NB4 (cell line): ENCODE measurements around the gene UPF3A.

Experiments
- DNase-seq: peaks from one replicate; pipeline ENCODE4 v3.0.0; 2010; ENCODE audit warnings: low read depth
- H3K4me3 ChIP-seq: one replicate; pipeline ENCODE4 v1.5.1; 2011; ENCODE audit warnings: mild to moderate bottlenecking, low read depth, low read length, moderate library complexity
- MYC ChIP-seq: IDR thresholded peaks from 2 replicates; pipeline ENCODE4 v1.6.1; 2011; ENCODE audit warnings: low read depth, low read length
- POLR2A ChIP-seq: IDR thresholded peaks from 2 replicates; pipeline ENCODE4 v1.6.1; 2011; ENCODE audit warnings: mild to moderate bottlenecking; ENCODE audit not compliant: insufficient read length; ENCODE audit errors: extremely low read depth
- TF ChIP-seq, protein P1 (sequence below): IDR thresholded peaks from 2 replicates; pipeline ENCODE4 v1.6.1; 2011; ENCODE audit warnings: low read depth, low read length
- TF ChIP-seq, protein P2 (sequence below): IDR thresholded peaks from one replicate; pipeline ENCODE4 v1.5.1; 2012; ENCODE audit warnings: low read depth, low read length

UPF3A gene

DNA sequence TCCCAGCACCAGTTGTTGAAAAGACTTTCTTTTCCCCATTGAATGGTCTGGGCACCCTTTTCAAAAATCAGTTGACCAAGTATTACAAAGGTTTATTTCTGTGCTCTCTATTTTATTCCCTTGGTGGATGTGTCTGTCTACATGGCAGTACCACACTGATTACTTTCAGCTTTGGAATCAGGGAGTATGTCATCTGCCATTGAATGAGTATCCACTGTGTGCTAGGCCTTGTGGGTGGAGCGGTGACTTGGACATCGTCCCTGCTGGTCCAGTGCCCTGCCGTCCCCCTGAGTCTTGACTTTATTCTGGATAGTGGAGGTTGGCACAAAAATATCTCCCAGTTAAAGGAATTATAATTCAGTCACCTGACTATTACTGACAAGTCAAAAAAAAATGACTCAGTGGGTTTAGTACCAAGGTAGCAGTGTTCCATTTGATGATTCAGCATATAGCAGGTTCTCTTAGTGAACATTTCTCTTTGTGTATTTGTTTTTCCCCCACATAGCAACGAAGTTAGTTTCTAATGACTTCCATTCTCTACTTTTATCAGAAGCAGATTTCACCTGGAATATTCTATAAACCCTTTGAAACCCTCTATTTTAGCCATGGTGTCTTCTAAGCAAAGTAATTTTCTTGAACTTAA, 3.9 kb downstream of the UPF3A start:
- no peak overlapping the region for H3K4me3 ChIP-seq
- no peak for TF ChIP-seq MYC
- TF ChIP-seq, protein P1, sequence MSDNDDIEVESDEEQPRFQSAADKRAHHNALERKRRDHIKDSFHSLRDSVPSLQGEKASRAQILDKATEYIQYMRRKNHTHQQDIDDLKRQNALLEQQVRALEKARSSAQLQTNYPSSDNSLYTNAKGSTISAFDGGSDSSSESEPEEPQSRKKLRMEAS = no peak
- TF ChIP-seq, protein P2, sequence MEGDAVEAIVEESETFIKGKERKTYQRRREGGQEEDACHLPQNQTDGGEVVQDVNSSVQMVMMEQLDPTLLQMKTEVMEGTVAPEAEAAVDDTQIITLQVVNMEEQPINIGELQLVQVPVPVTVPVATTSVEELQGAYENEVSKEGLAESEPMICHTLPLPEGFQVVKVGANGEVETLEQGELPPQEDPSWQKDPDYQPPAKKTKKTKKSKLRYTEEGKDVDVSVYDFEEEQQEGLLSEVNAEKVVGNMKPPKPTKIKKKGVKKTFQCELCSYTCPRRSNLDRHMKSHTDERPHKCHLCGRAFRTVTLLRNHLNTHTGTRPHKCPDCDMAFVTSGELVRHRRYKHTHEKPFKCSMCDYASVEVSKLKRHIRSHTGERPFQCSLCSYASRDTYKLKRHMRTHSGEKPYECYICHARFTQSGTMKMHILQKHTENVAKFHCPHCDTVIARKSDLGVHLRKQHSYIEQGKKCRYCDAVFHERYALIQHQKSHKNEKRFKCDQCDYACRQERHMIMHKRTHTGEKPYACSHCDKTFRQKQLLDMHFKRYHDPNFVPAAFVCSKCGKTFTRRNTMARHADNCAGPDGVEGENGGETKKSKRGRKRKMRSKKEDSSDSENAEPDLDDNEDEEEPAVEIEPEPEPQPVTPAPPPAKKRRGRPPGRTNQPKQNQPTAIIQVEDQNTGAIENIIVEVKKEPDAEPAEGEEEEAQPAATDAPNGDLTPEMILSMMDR = no peak
- TF ChIP-seq POLR2A = no peak
- no peak for DNase-seq

DNA sequence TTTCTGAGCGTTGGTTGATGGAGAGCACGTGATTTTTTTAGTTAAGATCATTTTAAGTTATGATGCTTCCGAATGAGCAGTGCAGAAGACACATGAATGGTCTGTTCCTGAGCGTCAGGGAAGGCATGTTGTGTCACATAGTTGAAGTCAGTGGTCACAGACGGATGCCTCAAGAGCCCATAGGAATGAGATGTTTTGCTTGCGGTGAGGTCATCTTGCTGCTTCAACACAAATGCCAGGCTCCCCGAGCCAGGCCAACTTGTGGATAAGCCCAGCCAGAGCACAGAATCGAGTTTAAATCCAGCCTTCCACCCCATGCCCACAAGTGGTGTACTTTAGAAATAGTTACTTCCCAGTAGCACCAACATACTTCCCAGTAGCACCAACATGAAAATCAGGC, 5.4 kb downstream of the UPF3A start:
- TF ChIP-seq, protein P1 = no peak
- TF ChIP-seq POLR2A (no peak), MYC (no peak)
- TF ChIP-seq, protein P2 = no peak
- no peak overlapping the region for H3K4me3 ChIP-seq
- DNase-seq = no peak

DNA sequence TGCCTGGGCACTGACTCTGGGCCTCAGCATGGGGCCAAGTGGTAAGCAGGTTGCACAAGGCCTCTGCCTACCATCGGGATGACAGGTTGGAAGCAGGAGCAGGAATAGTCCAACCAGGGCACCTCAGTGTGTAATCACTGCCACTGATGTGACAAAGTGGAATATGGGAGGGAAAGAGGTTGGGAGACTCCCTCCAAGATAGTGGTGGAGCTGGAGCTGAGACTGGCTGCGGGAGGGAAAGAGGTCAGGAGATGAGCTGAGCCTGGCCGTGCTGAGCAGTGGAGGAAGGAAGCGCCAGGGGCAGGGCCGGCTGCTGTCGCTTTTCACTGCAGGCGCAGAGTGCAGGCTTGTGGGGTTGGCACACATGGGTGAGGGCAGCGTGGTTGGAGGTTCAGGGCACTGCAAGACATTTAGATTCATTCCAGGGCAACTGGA, 6.8 kb downstream of the UPF3A start:
- H3K4me3 ChIP-seq = no peak overlapping the region
- DNase-seq = no peak
- TF ChIP-seq POLR2A = no peak
- TF ChIP-seq, protein P1 = no peak
- TF ChIP-seq, protein P2 = no peak

DNA sequence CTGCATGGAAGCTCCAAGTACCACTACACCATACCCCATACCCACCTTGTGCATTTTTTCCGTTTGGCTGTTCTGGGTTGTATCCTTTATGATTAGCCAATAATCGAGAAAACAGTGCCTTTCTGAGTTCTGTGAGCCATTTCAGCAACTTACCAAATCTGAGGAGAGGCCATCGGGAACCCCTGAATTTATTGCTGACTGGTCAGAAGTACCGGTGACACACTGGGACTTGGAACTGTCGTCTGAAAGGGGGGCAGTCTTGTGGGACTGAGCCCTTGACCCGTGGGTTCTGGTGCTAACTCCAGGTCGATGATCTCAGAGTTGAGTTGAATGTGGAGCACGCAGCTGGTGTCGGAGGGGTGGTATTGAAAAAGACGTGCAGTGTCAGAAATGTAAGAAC, 15.0 kb downstream of the UPF3A start:
- TF ChIP-seq MYC = no peak
- TF ChIP-seq, protein P1 = no peak
- TF ChIP-seq POLR2A = no peak
- TF ChIP-seq, protein P2 = no peak
- H3K4me3 ChIP-seq = no peak overlapping the region
- no peak for DNase-seq

DNA sequence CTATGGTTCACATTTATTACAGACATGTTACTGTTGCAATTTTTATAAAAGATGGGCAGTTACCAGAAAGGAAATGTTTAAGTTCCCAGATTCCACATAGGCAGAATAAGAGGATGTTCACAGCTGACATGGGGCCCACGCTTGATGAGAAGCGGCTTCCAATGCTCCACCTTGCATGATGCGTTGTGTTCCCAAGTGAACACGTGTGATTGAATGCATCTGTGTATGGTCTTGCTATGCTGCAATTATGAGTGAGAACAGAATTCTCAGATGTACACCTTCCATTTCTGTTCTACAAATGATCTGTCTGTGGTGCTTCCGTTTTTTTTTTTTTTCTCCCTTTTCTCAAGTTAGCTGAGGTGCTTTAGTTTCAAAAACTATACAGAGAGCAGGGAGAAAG, 15.5 kb downstream of the UPF3A start:
- TF ChIP-seq POLR2A = no peak
- TF ChIP-seq MYC = no peak
- no peak for DNase-seq
- no peak overlapping the region for H3K4me3 ChIP-seq

DNA sequence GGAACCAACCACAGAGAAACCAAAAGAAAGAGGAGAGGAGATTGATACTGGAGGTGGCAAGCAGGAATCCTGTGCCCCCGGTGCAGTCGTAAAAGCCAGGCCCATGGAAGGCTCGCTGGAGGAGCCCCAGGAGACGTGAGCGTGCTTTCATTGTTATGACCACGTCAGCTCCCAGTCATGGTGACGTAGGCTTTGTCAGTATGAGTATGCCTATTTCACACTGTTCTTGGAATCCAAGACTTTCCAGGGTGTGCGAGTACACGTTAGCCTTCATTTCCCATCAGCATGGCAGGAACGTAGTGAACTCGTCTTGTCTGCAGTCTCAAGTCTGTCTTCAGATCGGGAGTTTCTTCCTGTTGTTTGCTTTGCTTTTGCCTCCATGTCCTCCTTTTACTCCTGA, 17.5 kb downstream of the UPF3A start:
- TF ChIP-seq POLR2A (no peak), MYC (no peak)
- TF ChIP-seq, protein P2 = no peak
- TF ChIP-seq, protein P1 = no peak
- DNase-seq = no peak
- H3K4me3 ChIP-seq = no peak overlapping the region
